ENCODE data around the gene CDH23.
A peak's percentile ranks its signal among the peaks of the same experiment; 100 is the strongest.

CDH23 gene

DNA sequence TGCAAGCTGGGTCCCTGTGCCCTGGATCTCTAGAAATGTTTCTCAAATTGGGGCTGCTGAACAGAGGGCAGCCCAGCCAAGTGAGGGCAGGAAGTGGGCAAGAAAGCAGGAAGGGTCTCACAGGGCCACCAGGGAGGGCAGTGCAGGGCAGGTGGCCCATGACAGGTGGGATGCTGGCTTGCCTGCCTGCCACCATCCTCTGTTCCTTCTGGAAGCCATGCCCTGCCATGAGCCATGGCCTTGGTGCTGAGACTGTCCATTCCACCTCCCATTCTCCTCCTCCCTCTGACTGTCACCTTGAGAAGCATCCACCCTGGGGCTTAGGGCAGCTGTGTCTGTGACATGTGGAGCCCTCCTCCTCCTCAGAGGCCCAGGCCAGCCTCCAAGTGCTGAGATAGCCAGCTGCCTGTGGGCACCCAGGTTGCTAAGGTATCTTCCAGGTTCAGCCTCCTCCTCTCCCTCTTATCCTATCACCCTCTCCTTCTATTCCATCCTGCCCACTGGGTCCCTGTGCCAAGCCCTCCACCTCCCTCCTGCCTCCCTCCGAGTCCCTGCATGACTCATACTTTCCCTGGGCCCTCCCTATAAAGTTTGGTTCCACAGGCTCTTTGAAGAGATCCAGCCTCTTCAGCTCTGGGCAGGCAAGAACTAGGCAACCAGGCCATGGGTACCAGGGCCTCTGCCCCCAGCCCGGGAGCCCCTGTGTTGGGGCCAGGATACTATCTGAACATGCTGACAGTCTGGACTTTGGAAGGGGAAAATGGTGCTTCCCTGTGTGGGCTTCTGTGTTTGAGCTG lies 375.3 kb downstream of the CDH23 start:
- DNase-seq (ENCODE audit: low read depth), result peak; percentile 70
- no peak overlapping the region for H3K4me3 ChIP-seq (ENCODE audit: low read depth, low read length)
- TF ChIP-seq, protein P1, sequence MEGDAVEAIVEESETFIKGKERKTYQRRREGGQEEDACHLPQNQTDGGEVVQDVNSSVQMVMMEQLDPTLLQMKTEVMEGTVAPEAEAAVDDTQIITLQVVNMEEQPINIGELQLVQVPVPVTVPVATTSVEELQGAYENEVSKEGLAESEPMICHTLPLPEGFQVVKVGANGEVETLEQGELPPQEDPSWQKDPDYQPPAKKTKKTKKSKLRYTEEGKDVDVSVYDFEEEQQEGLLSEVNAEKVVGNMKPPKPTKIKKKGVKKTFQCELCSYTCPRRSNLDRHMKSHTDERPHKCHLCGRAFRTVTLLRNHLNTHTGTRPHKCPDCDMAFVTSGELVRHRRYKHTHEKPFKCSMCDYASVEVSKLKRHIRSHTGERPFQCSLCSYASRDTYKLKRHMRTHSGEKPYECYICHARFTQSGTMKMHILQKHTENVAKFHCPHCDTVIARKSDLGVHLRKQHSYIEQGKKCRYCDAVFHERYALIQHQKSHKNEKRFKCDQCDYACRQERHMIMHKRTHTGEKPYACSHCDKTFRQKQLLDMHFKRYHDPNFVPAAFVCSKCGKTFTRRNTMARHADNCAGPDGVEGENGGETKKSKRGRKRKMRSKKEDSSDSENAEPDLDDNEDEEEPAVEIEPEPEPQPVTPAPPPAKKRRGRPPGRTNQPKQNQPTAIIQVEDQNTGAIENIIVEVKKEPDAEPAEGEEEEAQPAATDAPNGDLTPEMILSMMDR (conservative IDR thresholded peaks at IDR 0.05; ENCODE audit: low read depth, low read length), result no peak

DNA sequence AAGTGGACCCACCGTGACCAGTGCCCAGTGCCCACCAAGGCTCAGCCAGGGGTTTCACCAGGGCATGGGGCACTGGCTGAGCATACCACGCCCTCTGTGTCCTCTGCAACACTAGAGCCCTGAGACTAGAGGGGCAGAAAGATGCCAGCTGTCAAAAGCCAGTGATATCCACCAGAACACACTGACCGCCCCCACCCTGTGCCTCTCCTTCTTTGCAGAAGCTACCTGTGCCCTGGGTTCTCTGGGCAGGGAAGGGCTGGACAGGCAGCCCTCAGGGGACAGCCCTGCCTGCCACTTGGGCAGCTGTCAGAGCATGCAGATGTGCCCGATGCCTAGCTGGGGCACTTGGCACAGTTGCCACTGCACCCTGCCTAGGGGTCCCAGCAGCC lies 376.1 kb downstream of the CDH23 start:
- H3K4me3 ChIP-seq (ENCODE audit: low read depth, low read length), result peak overlapping the region; percentile 68
- DNase-seq (ENCODE audit: low read depth), result no peak
- TF ChIP-seq, protein P1 (conservative IDR thresholded peaks at IDR 0.05; ENCODE audit: low read depth, low read length), result no peak

DNA sequence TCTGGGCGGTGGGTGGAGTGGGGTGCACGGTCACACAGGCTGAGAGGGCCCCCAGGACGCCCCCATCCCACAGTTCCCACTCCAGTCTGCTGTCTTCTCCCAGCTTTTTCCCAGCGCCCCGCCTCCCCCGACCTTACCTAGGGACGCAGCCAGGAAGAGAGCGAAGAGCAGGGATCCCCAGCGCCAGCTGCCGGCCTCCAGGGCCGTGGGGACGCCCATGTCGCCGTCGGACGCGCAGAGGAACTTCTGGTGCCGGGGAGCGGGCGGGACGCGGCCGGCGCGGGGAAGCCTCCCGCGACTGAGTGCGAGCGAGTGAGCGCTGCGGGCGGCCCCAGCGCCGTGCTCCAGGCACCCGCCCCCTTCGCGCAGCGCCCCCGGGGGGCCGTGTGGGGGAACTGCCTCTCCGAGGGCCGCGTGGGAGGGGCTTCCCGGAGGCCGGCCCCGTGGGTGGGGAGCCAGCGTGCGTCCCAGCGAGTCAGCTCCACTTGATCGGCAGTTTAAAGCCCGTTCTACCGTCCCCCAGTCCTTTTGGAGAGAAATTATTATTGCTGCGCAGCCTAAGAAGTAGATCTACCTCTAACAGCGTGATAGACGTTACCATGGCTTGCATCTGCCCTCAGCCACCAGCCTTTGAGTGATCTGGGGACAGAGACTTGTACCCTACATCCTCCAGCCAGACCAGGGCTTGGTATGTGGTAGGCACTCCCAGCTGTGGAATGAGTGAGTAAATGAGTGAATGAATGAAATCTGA lies 376.7 kb downstream of the CDH23 start, which contains the start of gene VSIR:
TSS of gene VSIR (minus strand) at position 300 of the 751 bp plus-strand sequence. CDS start at position 219, 81 bp downstream.
- TF ChIP-seq, protein P1 (conservative IDR thresholded peaks at IDR 0.05; ENCODE audit: low read depth, low read length), result peak; percentile 62
- DNase-seq (ENCODE audit: low read depth), result peak; percentile 82
- peak within 1 kb of the TSS; percentile 68 for H3K4me3 ChIP-seq (ENCODE audit: low read depth, low read length)

DNA sequence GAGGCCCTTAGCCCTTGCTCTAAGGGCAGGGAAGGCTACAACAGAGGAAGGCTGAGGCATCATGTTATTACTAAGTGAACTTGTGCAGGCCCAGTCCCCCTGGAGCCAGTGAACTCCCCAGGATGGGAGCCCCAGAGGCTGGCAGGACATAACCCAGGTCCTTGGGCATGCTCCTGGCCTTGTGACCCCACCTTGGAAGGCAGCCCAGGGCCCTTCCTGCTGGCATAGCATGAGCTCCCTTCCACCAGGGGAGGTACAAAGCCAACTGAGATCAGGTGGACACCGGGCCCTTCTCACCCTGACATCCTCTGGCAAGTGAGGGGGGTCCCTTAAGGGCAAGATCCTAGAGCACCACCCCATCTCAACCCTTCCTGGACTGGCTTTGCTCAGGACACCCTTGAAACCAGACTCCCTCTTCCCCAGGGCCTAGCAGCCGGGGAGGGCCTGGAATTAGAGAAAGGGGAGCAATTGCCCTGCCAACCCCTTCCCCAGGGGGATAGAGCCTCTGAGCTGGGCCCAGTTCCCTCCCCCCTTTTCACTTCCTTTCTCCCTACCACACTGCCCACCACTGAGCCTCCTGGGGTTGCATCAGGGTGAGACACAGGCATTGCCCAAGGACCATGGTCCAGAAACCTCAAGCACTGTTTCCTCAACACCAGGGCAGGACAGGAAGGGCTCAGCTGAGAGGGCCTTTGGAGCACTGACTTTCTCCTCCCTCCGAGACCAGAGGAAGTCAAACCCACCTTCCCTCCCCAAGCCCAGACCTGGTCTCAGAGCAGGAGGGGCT lies 378.4 kb downstream of the CDH23 start:
- no peak overlapping the region for H3K4me3 ChIP-seq (ENCODE audit: low read depth, low read length)
- DNase-seq (ENCODE audit: low read depth), result no peak
- TF ChIP-seq, protein P1 (conservative IDR thresholded peaks at IDR 0.05; ENCODE audit: low read depth, low read length), result no peak

GRCh38 chr10:71776481-71776925 lies 379.8 kb downstream of the CDH23 start:
- no peak for DNase-seq (ENCODE audit: low read depth)
- TF ChIP-seq, protein P1 (conservative IDR thresholded peaks at IDR 0.05; ENCODE audit: low read depth, low read length), result no peak
- H3K4me3 ChIP-seq (ENCODE audit: low read depth, low read length), result no peak overlapping the region

DNA sequence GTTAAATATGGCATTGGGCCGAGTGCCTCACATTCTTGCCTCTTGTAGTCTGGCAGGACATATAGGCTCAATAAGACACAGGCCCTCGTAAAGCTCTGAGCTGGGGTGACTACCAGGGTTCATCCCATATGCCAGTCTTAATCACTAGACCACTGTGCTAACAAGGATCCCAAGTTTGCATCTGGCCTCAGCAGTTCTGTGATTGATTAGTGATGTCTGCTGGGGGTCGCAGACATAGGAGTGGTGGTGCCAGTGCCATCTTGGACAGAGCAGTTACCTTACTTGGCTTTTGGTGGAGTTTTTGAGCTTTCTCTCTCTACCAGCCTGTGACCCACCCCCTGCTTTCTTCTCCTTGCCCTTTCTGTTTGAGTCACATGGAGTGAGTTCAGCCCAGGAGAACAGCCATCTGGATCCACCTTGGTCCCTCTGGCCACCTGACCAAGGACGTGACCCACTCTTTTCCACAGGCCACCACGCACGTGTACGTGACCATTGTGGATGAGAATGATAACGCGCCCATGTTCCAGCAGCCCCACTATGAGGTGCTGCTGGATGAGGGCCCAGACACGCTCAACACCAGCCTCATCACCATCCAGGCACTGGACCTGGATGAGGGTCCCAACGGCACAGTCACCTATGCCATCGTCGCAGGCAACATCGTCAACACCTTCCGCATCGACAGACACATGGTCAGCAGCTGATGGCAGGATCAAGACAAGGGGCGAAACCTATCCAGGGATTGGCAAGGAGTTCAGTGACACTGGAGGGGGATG lies 380.7 kb downstream of the CDH23 start:
- H3K4me3 ChIP-seq (ENCODE audit: low read depth, low read length), result no peak overlapping the region
- TF ChIP-seq, protein P1 (conservative IDR thresholded peaks at IDR 0.05; ENCODE audit: low read depth, low read length), result no peak

More for the DNA sequence above, 380.7 kb downstream of the CDH23 start:
- DNase-seq (ENCODE audit: low read depth), result no peak

Data from choroid plexus epithelial cell (primary cell).